ENCODE data around the gene RWDD1.

RWDD1 gene

DNA sequence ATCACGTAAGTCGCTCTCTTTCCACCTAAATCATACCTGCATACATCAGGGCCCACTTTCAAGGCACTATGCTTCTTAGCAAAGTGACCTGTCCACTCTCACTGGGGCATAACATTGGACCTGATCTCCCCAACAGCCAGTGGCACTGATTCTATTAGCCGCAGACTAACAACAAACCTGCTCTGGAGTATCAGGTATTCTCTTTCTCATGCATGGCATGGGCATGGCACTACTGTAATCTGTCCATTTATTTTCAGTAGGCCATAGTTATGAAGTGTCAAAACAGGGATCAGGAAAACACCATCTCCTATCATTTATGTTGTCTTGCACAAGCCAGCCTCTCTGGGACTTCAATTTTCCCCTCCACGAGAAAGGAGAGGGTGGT lies 9.3 kb upstream of the RWDD1 start:
- TF ChIP-seq POLR2AphosphoS5 (IDR thresholded peaks at IDR 0.05; ENCODE audit: low read depth, low read length) (no peak), TAF1 (IDR thresholded peaks at IDR 0.05; ENCODE audit: borderline replicate concordance, low read depth, low read length) (no peak), POLR2A (IDR thresholded peaks at IDR 0.05; ENCODE audit: low read depth, low read length) (no peak)
- DNase-seq (ENCODE audit: insufficient read length) (no peak), FAIRE-seq (no peak)

- FAIRE-seq (no peak), DNase-seq (ENCODE audit: insufficient read length) (no peak)
Measured at GRCh38 chr6:116562614-116563013, 8.7 kb upstream of the RWDD1 start.

DNA sequence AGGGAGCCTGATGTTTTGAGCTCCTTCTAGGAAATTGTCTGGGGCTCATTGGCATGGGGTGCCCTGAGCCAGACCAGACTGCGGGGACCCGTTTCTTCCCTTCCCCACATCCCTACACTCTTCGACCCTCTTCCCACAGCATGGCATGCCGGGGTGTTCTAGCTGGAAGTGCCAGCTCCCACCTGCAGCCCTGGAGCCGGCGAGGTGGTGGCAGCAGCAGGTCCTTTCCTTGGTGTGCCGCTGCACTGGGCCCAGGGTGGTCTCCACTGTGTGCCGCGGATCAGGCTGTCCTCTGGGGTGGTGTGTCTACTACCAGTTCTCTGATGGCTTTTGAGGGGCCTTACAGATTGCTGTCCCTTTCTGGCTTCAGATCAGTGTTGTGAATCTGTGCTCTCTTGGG lies 7.5 kb upstream of the RWDD1 start:
- FAIRE-seq (no peak), DNase-seq (ENCODE audit: insufficient read length) (no peak)
- no peak for TF ChIP-seq POLR2A (IDR thresholded peaks at IDR 0.05; ENCODE audit: low read depth, low read length)
- TF ChIP-seq TAF1 (IDR thresholded peaks at IDR 0.05; ENCODE audit: borderline replicate concordance, low read depth, low read length), result no peak
- no peak for TF ChIP-seq POLR2AphosphoS5 (IDR thresholded peaks at IDR 0.05; ENCODE audit: low read depth, low read length)

More at GRCh38 chr6:116562614-116563013, 8.7 kb upstream of the RWDD1 start:
- no peak for TF ChIP-seq TAF1 (IDR thresholded peaks at IDR 0.05; ENCODE audit: borderline replicate concordance, low read depth, low read length)
- TF ChIP-seq POLR2A (IDR thresholded peaks at IDR 0.05; ENCODE audit: low read depth, low read length), result no peak
- no peak for TF ChIP-seq POLR2AphosphoS5 (IDR thresholded peaks at IDR 0.05; ENCODE audit: low read depth, low read length)

DNA sequence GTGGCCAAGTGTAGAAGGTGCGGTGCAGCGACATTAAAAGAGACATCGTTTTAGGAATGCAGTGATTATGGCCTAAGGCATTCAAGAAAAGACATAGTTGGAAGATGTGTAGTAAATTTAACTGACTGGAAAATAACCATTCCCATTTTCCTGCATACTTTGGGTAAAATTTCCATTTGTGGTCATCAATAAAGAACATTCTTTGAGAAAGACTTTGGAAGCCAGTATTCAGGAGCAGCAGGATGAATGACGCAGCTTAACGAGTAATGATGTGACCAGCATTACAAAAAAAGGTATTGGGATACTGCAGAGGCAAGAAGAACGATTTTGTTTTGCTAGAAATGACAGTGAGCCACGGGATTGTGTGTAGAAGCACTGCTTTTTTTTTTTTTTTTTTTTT lies 7.0 kb upstream of the RWDD1 start:
- TF ChIP-seq TAF1 (IDR thresholded peaks at IDR 0.05; ENCODE audit: borderline replicate concordance, low read depth, low read length) (no peak), POLR2A (IDR thresholded peaks at IDR 0.05; ENCODE audit: low read depth, low read length) (no peak), POLR2AphosphoS5 (IDR thresholded peaks at IDR 0.05; ENCODE audit: low read depth, low read length) (no peak)
- DNase-seq (ENCODE audit: insufficient read length) (no peak), FAIRE-seq (no peak)

DNA sequence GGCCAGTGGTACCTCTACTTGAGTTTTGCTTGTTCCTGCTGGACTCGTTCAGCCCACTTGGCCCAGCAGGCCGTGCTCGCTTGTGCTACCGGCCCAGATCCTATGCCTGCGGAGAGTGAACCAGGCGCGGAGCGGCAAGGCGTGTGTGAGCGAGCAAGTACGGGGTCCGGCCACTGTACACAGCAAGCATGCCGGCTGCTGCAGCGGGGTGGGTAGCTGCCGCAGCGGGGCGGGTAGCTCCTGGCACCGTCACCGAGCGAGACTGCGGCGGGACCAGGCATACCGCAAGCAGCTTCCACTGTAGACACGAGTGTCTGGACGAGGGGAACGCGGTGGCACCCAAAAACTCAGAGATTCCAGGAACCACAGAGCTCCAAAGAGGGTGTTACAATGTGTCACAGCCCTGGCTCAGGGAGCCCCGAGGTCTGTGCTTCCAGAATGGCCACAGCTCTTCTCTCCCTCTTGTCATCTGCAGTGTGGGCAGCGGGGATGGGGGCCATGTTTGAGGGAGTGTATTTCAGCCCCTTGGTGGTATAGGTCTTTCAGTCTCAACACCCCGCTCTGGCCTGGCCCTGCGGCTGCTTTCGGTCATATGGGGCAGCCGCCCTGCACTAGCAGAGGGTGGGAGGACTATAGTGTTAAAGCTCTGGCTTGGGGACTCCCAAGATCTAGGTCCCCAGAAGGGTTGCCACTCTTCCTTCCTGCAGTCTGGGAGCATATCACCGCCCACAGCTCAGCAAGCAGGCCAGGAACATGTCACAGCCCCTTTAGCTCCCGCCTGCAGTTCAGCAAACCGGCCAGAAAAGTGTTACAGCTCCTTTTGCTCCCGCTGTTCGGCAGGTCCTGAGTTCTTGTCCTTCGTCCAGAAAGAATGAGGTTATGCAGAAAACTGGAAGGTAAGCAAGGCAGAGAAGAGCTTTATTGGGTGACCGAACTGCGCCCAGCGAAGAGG lies 6.1 kb upstream of the RWDD1 start:
- no peak for DNase-seq (ENCODE audit: insufficient read length)
- peak; percentile 64 for FAIRE-seq
- no peak for TF ChIP-seq POLR2AphosphoS5 (IDR thresholded peaks at IDR 0.05; ENCODE audit: low read depth, low read length)
- no peak for TF ChIP-seq POLR2A (IDR thresholded peaks at IDR 0.05; ENCODE audit: low read depth, low read length)
- TF ChIP-seq TAF1 (IDR thresholded peaks at IDR 0.05; ENCODE audit: borderline replicate concordance, low read depth, low read length), result no peak

- FAIRE-seq (no peak), DNase-seq (ENCODE audit: insufficient read length) (no peak)
- TF ChIP-seq TAF1 (IDR thresholded peaks at IDR 0.05; ENCODE audit: borderline replicate concordance, low read depth, low read length) (no peak), POLR2AphosphoS5 (IDR thresholded peaks at IDR 0.05; ENCODE audit: low read depth, low read length) (no peak), POLR2A (IDR thresholded peaks at IDR 0.05; ENCODE audit: low read depth, low read length) (no peak)
Measured at GRCh38 chr6:116568111-116568510, 3.2 kb upstream of the RWDD1 start.

GRCh38 chr6:116568821-116569755 lies 2.2 kb upstream of the RWDD1 start:
- FAIRE-seq (no peak), DNase-seq (ENCODE audit: insufficient read length) (no peak)
- no peak for TF ChIP-seq POLR2AphosphoS5 (IDR thresholded peaks at IDR 0.05; ENCODE audit: low read depth, low read length)
- TF ChIP-seq TAF1 (IDR thresholded peaks at IDR 0.05; ENCODE audit: borderline replicate concordance, low read depth, low read length), result no peak
- no peak for TF ChIP-seq POLR2A (IDR thresholded peaks at IDR 0.05; ENCODE audit: low read depth, low read length)

GRCh38 chr6:116571683-116572000 lies 338 bp downstream of the RWDD1 start:
- TF ChIP-seq TAF1 (IDR thresholded peaks at IDR 0.05; ENCODE audit: borderline replicate concordance, low read depth, low read length) (no peak), POLR2A (IDR thresholded peaks at IDR 0.05; ENCODE audit: low read depth, low read length) (no peak), POLR2AphosphoS5 (IDR thresholded peaks at IDR 0.05; ENCODE audit: low read depth, low read length) (no peak)
- FAIRE-seq, result no peak
- no peak for DNase-seq (ENCODE audit: insufficient read length)

DNA sequence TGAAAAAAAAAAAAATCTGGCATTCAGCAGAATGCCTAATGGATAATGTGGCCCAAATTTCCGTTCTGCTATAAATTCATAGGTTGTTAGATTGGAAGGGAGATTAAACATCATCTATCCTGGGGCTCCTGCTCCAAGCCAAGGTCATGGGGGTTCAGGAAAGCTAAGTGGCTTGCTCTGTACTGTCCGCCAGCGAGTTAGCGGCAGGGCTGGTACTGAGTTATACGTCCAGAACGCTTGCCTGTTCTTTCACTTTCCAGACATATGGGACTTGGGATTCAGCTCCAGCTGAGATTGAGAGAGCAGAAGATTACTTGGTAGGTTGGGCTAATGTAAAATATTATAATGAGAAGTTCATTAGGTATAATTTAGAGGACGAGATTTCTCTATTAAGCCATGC lies 858 bp downstream of the RWDD1 start:
- DNase-seq (ENCODE audit: insufficient read length), result no peak
- TF ChIP-seq POLR2A (IDR thresholded peaks at IDR 0.05; ENCODE audit: low read depth, low read length) (no peak), POLR2AphosphoS5 (IDR thresholded peaks at IDR 0.05; ENCODE audit: low read depth, low read length) (no peak), TAF1 (IDR thresholded peaks at IDR 0.05; ENCODE audit: borderline replicate concordance, low read depth, low read length) (no peak)
- FAIRE-seq, result peak; percentile 69

- no peak for DNase-seq (ENCODE audit: insufficient read length)
- TF ChIP-seq POLR2A (IDR thresholded peaks at IDR 0.05; ENCODE audit: low read depth, low read length), result no peak
- TF ChIP-seq TAF1 (IDR thresholded peaks at IDR 0.05; ENCODE audit: borderline replicate concordance, low read depth, low read length), result no peak
- no peak for TF ChIP-seq POLR2AphosphoS5 (IDR thresholded peaks at IDR 0.05; ENCODE audit: low read depth, low read length)
- FAIRE-seq, result no peak
Measured at GRCh38 chr6:116575227-116575626, 3.9 kb downstream of the RWDD1 start.

GRCh38 chr6:116577486-116577885 lies 6.2 kb downstream of the RWDD1 start:
- FAIRE-seq, result no peak
- no peak for DNase-seq (ENCODE audit: insufficient read length)
- no peak for TF ChIP-seq TAF1 (IDR thresholded peaks at IDR 0.05; ENCODE audit: borderline replicate concordance, low read depth, low read length)
- no peak for TF ChIP-seq POLR2A (IDR thresholded peaks at IDR 0.05; ENCODE audit: low read depth, low read length)
- TF ChIP-seq POLR2AphosphoS5 (IDR thresholded peaks at IDR 0.05; ENCODE audit: low read depth, low read length), result no peak

Data from GM12892 (cell line).